GM21825 (cell line): ENCODE data around the gene INCENP.

Experiments
- ATAC-seq: cut with Tn5 transposase; IDR thresholded peaks from one replicate; pipeline ENCODE4 v1.9.1; 2021; ENCODE audit warnings: mild to moderate bottlenecking, moderate library complexity; ENCODE audit not compliant: unreplicated experiment

Gene INCENP

DNA sequence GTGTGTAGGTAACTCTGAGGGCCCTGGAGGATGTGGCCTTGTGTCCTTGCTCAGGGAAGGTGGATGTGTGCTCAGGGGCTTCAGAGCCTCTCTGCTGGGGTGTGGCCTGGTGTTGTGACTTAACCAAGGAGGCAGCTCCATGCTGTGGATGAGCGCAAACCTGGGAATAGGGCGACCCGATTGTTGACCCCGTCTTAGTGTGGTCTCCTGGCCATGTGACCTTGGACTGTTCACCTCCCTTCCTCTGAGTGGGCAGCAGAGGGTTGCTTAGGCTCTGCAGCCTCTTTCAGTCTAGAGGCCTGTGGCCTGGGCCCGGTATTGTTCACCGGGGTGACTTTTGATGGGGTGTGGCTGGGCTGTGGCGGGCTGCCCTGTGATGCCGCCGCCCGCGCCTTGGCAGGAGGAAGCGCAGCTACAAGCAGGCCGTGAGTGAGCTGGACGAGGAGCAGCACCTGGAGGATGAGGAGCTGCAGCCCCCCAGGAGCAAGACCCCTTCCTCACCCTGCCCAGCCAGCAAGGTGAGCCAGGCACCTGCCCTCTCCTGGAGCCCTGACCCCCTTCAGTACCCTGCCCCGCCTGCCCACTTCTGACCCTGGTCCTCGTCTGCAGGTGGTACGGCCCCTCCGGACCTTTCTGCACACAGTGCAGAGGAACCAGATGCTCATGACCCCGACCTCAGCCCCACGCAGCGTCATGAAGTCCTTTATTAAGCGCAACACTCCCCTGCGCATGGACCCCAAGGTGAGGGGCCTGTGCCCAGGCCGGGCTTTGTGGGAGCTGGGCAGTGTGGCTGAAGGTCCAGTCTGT is 16.7 kb downstream of the INCENP start:
- ATAC-seq, result no peak

DNA sequence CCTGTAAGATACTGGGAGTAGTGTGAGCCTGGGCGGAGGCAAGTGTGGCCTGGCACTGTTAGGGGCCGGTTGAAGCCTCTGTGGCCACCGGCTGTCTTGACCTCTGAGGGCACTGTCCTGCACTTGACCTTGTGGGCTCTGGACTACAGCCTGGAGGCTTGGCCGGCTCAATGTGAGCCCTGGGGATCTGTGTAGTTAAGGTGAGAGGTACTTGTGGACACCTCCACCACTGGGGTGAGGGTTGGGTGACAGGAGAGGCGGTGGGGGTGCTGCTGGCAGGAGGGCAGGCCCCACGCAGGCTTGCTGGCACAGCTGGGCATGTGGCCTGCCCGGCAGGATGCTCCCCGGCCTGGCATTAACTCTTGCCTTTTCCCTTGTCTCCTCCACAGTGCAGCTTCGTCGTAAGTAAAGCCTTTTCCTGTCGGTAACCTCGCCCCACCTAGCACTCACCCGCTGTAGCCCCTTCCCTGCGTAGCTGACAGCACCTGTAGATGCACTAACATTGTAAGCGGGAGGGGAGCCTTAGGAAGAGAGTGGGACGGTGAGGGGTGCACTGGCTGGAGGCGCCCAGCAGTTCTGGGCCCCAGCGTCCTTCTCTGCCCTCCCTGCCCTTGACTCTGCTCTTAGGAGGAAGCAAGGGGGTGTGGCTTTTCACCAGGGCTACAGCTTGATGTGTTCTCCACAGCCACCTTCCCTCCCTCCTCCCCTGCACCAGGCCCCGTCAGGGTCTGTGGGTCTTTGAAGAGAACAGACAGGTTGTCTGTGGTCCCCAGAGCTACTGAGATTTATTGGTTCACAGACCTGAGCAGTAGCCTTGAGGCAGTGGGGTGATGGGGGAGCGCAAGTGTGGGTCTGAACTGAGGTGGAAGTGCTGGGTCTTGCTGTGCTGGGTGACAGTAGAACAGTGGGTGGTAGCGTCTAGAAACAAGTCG is 17.6 kb downstream of the INCENP start:
- ATAC-seq, result no peak

GRCh38 chr11:62142043-62142375 is 18.2 kb downstream of the INCENP start:
- ATAC-seq, result no peak

GRCh38 chr11:62142921-62143320 is 19.1 kb downstream of the INCENP start:
- no peak for ATAC-seq

- ATAC-seq, result no peak
These were observed 19.9 kb downstream of the INCENP start for GRCh38 chr11:62143727-62144126.

DNA sequence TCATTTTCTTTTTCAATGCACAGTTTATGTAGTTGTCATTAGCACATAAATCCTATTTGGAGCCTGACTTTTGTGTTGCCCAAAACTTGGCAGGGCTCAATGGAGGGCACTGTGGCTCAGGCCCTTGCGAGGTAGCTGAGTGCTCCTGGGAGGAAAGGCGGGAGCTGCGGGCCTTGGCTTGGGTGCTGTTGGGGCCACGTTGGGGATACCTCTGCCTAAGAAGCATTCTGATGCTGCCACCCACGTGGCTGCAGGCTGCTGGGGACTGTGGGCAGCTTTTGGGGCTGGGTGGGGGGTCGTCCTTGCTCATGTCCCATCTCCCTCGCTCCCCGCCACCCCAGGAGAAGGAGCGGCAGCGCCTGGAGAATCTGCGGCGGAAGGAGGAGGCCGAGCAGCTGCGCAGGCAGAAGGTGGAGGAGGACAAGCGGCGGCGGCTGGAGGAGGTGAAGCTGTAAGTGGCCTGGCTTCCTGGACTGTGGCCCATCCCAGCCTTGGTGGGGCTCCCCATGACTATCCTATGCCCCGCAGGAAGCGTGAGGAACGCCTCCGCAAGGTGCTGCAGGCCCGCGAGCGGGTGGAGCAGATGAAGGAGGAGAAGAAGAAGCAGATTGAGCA is 20.9 kb downstream of the INCENP start:
- ATAC-seq, result no peak

- no peak for ATAC-seq
These were observed 21.6 kb downstream of the INCENP start for GRCh38 chr11:62145261-62145871.

DNA sequence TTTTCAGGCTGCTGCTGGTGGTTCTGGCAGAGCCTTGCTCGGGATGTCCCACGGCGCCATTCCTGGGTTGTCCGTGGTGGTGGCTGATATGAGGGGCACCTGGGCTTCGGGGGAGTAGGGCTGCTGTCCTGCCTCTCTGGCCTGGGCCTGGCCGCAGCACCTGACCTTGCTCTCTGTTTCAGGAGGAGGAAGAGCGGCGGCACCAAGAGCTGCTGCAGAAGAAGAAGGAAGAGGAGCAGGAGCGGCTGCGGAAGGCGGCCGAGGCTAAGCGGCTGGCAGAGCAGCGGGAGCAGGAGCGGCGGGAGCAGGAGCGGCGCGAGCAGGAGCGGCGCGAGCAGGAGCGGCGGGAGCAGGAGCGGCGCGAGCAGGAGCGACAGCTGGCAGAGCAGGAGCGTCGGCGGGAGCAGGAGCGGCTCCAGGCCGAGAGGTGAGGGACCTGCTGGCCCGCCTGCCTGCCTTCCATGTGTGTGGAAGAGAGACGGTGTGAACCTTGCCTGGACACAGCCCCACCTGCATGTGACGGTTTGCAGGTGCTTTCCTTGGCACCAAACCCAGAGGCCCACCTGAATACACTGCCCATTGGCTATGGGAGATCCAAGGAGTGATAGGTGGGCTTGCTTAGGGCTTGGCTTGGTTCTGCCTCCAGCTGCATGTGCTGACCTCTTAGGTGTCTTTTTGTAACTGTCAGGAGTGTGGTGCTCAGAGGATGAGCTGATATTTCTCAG is 22.8 kb downstream of the INCENP start:
- ATAC-seq, result no peak

- ATAC-seq, result no peak
These were observed 23.7 kb downstream of the INCENP start for GRCh38 chr11:62147545-62147944.

DNA sequence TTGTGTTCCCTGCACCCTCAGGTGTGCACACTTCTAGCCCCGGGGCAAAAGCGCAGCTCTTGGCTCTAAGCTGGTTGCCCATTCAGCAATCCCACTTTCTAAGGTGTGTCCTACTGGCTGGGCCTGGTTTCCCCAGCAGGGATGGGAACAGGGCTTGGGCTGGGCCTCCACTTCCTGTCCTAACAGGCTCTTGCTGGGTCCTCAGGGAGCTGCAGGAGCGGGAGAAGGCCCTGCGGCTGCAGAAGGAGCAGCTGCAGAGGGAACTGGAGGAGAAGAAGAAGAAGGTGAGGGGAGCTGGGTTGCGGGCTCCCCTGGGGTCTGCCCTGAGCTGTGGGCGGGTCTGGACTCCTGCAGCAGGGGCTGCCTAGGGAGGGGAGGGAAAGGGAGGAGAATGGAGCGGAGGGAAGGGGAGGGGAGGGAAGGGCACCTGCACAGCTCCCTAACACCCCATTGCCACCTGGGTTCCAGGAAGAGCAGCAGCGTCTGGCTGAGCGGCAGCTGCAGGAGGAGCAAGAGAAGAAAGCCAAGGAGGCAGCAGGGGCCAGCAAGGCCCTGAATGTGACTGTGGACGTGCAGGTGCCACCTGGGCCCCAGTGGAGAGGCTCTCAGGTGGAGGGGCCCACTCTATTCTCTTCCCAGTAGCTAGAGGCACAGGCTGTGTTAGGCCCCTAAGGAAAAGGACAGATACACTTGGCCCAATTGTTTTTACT is 24.6 kb downstream of the INCENP start:
- ATAC-seq, result no peak

GRCh38 chr11:62149986-62150886 is 26.4 kb downstream of the INCENP start:
- ATAC-seq, result no peak

- no peak for ATAC-seq
These were observed 27.3 kb downstream of the INCENP start for GRCh38 chr11:62150887-62151736.

DNA sequence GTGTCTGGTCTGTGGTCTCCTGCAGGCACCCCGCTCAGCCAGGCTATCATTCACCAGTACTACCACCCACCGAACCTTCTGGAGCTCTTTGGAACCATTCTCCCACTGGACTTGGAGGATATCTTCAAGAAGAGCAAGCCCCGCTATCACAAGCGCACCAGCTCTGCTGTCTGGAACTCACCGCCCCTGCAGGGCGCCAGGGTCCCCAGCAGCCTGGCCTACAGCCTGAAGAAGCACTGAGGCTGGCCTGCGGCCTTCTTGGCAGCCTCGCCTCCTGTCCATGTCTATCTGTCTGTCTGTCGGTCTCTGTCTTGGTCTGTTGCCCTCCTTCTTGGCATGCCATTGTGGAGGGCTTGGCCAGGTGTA is 27.9 kb downstream of the INCENP start:
- ATAC-seq, result no peak

DNA sequence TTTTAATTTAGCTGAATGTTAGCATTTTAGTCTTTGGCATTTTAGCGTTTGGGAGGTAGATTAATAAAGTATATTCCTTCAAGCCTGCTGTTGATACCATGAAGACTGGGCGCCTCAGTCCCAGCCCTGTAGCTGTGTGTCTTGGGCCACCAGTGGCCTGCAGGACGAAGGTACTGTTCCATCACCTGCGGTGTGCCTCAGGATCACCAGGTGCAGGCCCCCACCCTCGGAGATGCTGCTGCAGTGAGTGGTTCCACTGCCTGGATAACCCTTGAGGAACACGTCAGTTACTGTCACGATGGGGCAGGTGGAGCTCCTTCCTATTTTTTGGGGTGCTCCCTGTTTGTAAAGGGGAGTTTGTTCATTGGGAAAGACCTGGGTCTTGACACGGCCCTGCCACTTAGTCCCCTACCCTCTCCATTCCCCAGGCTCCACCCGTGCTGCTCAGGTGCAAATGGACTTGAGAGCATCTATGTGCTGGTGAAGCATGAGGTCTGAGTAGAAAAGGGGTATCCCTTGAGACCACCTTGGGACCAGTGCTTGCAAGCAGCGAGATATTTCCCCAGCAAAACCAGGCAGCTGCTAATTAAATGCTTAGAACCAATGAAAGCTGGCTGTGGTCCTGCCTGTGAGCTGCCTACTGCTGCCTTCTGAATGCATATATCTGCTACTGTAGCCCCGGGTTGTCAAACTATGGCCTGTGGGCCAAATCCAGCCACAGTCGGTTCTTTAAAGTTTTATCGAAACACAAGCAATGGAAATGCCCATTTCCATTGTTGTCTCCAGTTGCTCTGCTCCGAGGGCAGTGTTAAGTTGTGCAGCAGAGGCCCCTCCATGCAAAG is 28.7 kb downstream of the INCENP start:
- ATAC-seq, result no peak

GRCh38 chr11:62153087-62153395 is 29.2 kb downstream of the INCENP start:
- no peak for ATAC-seq

DNA sequence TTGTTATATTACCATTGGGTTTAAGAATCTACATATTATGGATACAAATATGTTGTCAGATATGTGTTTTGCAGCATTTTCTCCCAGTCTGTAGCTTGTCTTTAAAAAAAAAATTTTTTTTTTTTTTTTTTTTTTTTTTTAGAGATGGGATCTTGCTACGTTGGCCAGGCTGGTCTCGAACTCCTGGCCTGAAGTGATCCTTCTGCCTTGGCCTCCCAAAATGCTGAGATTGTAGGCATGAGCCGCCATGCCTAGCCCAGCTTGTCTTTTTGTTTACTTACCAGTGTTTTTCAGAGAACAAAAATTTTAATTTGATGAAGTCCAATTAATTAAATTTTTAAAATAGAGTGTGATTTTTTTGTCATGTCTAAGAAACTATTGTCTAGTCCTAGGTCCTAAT is 29.8 kb downstream of the INCENP start:
- ATAC-seq, result no peak

GRCh38 chr11:62157603-62158002 is 33.8 kb downstream of the INCENP start:
- ATAC-seq, result no peak
